ENCODE data around the gene FXYD6.

Gene FXYD6

GRCh38 chr11:117862019-117862725, 14.3 kb downstream of the FXYD6 start:
- H3K4me3 ChIP-seq (ENCODE audit: low read depth in 1 of 5, low read length in 5 of 5) = peak overlapping the region in 4 of 5 donors; percentile 1 to 22 (median 7)
- peaks cover 4 to 31% (median 11%) of the 10 kb centered on the region in 5 donors for H3K4me1 ChIP-seq (ENCODE audit: control insufficient read depth in 5 of 5, insufficient read depth in 5 of 5, low read length in 5 of 5)
- peak overlapping the region in 3 of 5 donors; percentile 26 to 48 (median 40) for H3K9ac ChIP-seq (ENCODE audit: low read length in 5 of 5)
- H3K27ac ChIP-seq (ENCODE audit: low read depth, low read length) = peak overlapping the region; percentile 30
- H3K36me3 ChIP-seq (ENCODE audit: control insufficient read depth in 5 of 5, insufficient read depth in 5 of 5, low read length in 5 of 5) = peaks cover 0 to 2% (median 0%) of the 10 kb centered on the region in 5 donors
- H3K9me3 ChIP-seq (ENCODE audit: control insufficient read depth in 5 of 5, low read length in 5 of 5) = no peaks in the 10 kb centered on the region
- peaks cover 0 to 9% (median 0%) of the 10 kb centered on the region in 5 donors for H3K27me3 ChIP-seq (ENCODE audit: control insufficient read depth in 5 of 5, insufficient read depth in 4 of 5, low read length in 5 of 5)

GRCh38 chr11:117861151-117862018, 15.1 kb downstream of the FXYD6 start:
- H3K4me3 ChIP-seq (ENCODE audit: low read depth in 1 of 5, low read length in 5 of 5) = peak overlapping the region in 4 of 5 donors; percentile 1 to 22 (median 7)
- H3K4me1 ChIP-seq (ENCODE audit: control insufficient read depth in 5 of 5, insufficient read depth in 5 of 5, low read length in 5 of 5) = peaks cover 4 to 31% (median 15%) of the 10 kb centered on the region in 5 donors
- H3K27me3 ChIP-seq (ENCODE audit: control insufficient read depth in 5 of 5, insufficient read depth in 4 of 5, low read length in 5 of 5) = peaks cover 0 to 9% (median 0%) of the 10 kb centered on the region in 5 donors
- peak overlapping the region; percentile 30 for H3K27ac ChIP-seq (ENCODE audit: low read depth, low read length)
- H3K9me3 ChIP-seq (ENCODE audit: control insufficient read depth in 5 of 5, low read length in 5 of 5) = no peaks in the 10 kb centered on the region
- peak overlapping the region in 2 of 5 donors; percentile 26 to 40 for H3K9ac ChIP-seq (ENCODE audit: low read length in 5 of 5)
- peaks cover 0 to 2% (median 0%) of the 10 kb centered on the region in 5 donors for H3K36me3 ChIP-seq (ENCODE audit: control insufficient read depth in 5 of 5, insufficient read depth in 5 of 5, low read length in 5 of 5)

- Histone ChIP-seq H3K27ac (ENCODE audit: low read depth, low read length) (no peak overlapping the region), H3K36me3 (ENCODE audit: control insufficient read depth in 5 of 5, insufficient read depth in 5 of 5, low read length in 5 of 5) (no peaks in the 10 kb centered on the region), H3K27me3 (ENCODE audit: control insufficient read depth in 5 of 5, insufficient read depth in 4 of 5, low read length in 5 of 5) (peaks cover 0 to 9% (median 2%) of the 10 kb centered on the region in 5 donors), H3K9me3 (ENCODE audit: control insufficient read depth in 5 of 5, low read length in 5 of 5) (no peaks in the 10 kb centered on the region), H3K4me3 (ENCODE audit: low read depth in 1 of 5, low read length in 5 of 5) (no peak overlapping the region), H3K4me1 (ENCODE audit: control insufficient read depth in 5 of 5, insufficient read depth in 5 of 5, low read length in 5 of 5) (peaks cover 4 to 31% (median 15%) of the 10 kb centered on the region in 5 donors), H3K9ac (ENCODE audit: low read length in 5 of 5) (no peak overlapping the region)
Observed at GRCh38 chr11:117860139-117860538, 16.3 kb downstream of the FXYD6 start.

GRCh38 chr11:117859488-117860112, 16.9 kb downstream of the FXYD6 start:
- H3K27me3 ChIP-seq (ENCODE audit: control insufficient read depth in 5 of 5, insufficient read depth in 4 of 5, low read length in 5 of 5) = peaks cover 0 to 9% (median 2%) of the 10 kb centered on the region in 5 donors
- H3K27ac ChIP-seq (ENCODE audit: low read depth, low read length) = no peak overlapping the region
- H3K4me3 ChIP-seq (ENCODE audit: low read depth in 1 of 5, low read length in 5 of 5) = no peak overlapping the region
- no peaks in the 10 kb centered on the region for H3K36me3 ChIP-seq (ENCODE audit: control insufficient read depth in 5 of 5, insufficient read depth in 5 of 5, low read length in 5 of 5)
- H3K4me1 ChIP-seq (ENCODE audit: control insufficient read depth in 5 of 5, insufficient read depth in 5 of 5, low read length in 5 of 5) = peaks cover 4 to 31% (median 15%) of the 10 kb centered on the region in 5 donors
- no peaks in the 10 kb centered on the region for H3K9me3 ChIP-seq (ENCODE audit: control insufficient read depth in 5 of 5, low read length in 5 of 5)
- H3K9ac ChIP-seq (ENCODE audit: low read length in 5 of 5) = no peak overlapping the region

GRCh38 chr11:117859061-117859460, 17.4 kb downstream of the FXYD6 start:
- H3K4me3 ChIP-seq (ENCODE audit: low read depth in 1 of 5, low read length in 5 of 5) = no peak overlapping the region
- H3K9me3 ChIP-seq (ENCODE audit: control insufficient read depth in 5 of 5, low read length in 5 of 5) = no peaks in the 10 kb centered on the region
- H3K27ac ChIP-seq (ENCODE audit: low read depth, low read length) = no peak overlapping the region
- peaks cover 0 to 9% (median 2%) of the 10 kb centered on the region in 5 donors for H3K27me3 ChIP-seq (ENCODE audit: control insufficient read depth in 5 of 5, insufficient read depth in 4 of 5, low read length in 5 of 5)
- no peaks in the 10 kb centered on the region for H3K36me3 ChIP-seq (ENCODE audit: control insufficient read depth in 5 of 5, insufficient read depth in 5 of 5, low read length in 5 of 5)
- H3K9ac ChIP-seq (ENCODE audit: low read length in 5 of 5) = no peak overlapping the region
- peaks cover 4 to 35% (median 15%) of the 10 kb centered on the region in 5 donors for H3K4me1 ChIP-seq (ENCODE audit: control insufficient read depth in 5 of 5, insufficient read depth in 5 of 5, low read length in 5 of 5)

GRCh38 chr11:117857734-117858414, 18.6 kb downstream of the FXYD6 start:
- Histone ChIP-seq H3K4me3 (ENCODE audit: low read depth in 1 of 5, low read length in 5 of 5) (no peak overlapping the region), H3K27ac (ENCODE audit: low read depth, low read length) (no peak overlapping the region), H3K27me3 (ENCODE audit: control insufficient read depth in 5 of 5, insufficient read depth in 4 of 5, low read length in 5 of 5) (peaks cover 0 to 9% (median 2%) of the 10 kb centered on the region in 5 donors), H3K9me3 (ENCODE audit: control insufficient read depth in 5 of 5, low read length in 5 of 5) (peaks cover 0 to 4% (median 0%) of the 10 kb centered on the region in 5 donors), H3K36me3 (ENCODE audit: control insufficient read depth in 5 of 5, insufficient read depth in 5 of 5, low read length in 5 of 5) (no peaks in the 10 kb centered on the region), H3K9ac (ENCODE audit: low read length in 5 of 5) (no peak overlapping the region), H3K4me1 (ENCODE audit: control insufficient read depth in 5 of 5, insufficient read depth in 5 of 5, low read length in 5 of 5) (peaks cover 4 to 31% (median 15%) of the 10 kb centered on the region in 5 donors)

- Histone ChIP-seq H3K9ac (ENCODE audit: low read length in 5 of 5) (no peak overlapping the region), H3K9me3 (ENCODE audit: control insufficient read depth in 5 of 5, low read length in 5 of 5) (peaks cover 0 to 14% (median 8%) of the 10 kb centered on the region in 5 donors), H3K4me1 (ENCODE audit: control insufficient read depth in 5 of 5, insufficient read depth in 5 of 5, low read length in 5 of 5) (peaks cover 0 to 13% (median 5%) of the 10 kb centered on the region in 5 donors), H3K4me3 (ENCODE audit: low read depth in 1 of 5, low read length in 5 of 5) (no peak overlapping the region), H3K27me3 (ENCODE audit: control insufficient read depth in 5 of 5, insufficient read depth in 4 of 5, low read length in 5 of 5) (peaks cover 0 to 4% (median 2%) of the 10 kb centered on the region in 5 donors), H3K27ac (ENCODE audit: low read depth, low read length) (no peak overlapping the region), H3K36me3 (ENCODE audit: control insufficient read depth in 5 of 5, insufficient read depth in 5 of 5, low read length in 5 of 5) (no peaks in the 10 kb centered on the region)
Observed at GRCh38 chr11:117855912-117856651, 20.4 kb downstream of the FXYD6 start.

- H3K4me1 ChIP-seq (ENCODE audit: control insufficient read depth in 5 of 5, insufficient read depth in 5 of 5, low read length in 5 of 5) = peaks cover 0 to 9% (median 7%) of the 10 kb centered on the region in 5 donors
- H3K27me3 ChIP-seq (ENCODE audit: control insufficient read depth in 5 of 5, insufficient read depth in 4 of 5, low read length in 5 of 5) = peaks cover 0 to 4% (median 0%) of the 10 kb centered on the region in 5 donors
- no peak overlapping the region for H3K27ac ChIP-seq (ENCODE audit: low read depth, low read length)
- H3K9me3 ChIP-seq (ENCODE audit: control insufficient read depth in 5 of 5, low read length in 5 of 5) = peaks cover 0 to 14% (median 8%) of the 10 kb centered on the region in 5 donors
- H3K36me3 ChIP-seq (ENCODE audit: control insufficient read depth in 5 of 5, insufficient read depth in 5 of 5, low read length in 5 of 5) = no peaks in the 10 kb centered on the region
- H3K4me3 ChIP-seq (ENCODE audit: low read depth in 1 of 5, low read length in 5 of 5) = no peak overlapping the region
- no peak overlapping the region for H3K9ac ChIP-seq (ENCODE audit: low read length in 5 of 5)
Observed at GRCh38 chr11:117855186-117855845, 21.1 kb downstream of the FXYD6 start.
